Esophagus muscularis mucosa (tissue), 4 donors: ENCODE results near the gene FHL1. TPM values are rescaled to one million over a fixed set of nuclear protein-coding genes. Genes with fewer than 3 reads are reported as not detected.
A peak's percentile ranks its signal among the peaks of the same experiment; 100 is the strongest.

Experiments
- DNase-seq: peaks from one replicate; pipeline ENCODE4 v3.0.0-alpha.2; 2017; ENCODE audit errors: extremely low spot score
- H3K27ac ChIP-seq, 4 donors: fragments of 200-600 bp; sonication (generic); replicated peaks in 1 of 4; 1 replicate in 3 of 4; 2 replicates in 1 of 4; pipeline ENCODE4 v1.5.1; 2016 to 2019; ENCODE audit warnings: mild to moderate bottlenecking in 1 of 4
- H3K27me3 ChIP-seq, 4 donors: fragments of 200-600 bp; sonication (generic); one replicate each; pipeline versions ENCODE4 v1.5.1 to v1.6.0; 2016 to 2019
- H3K36me3 ChIP-seq, 4 donors: fragments of 200-600 bp; sonication (generic); one replicate each; pipeline ENCODE4 v1.5.1; 2016 to 2019
- H3K4me1 ChIP-seq, 4 donors: fragments of 200-600 bp; sonication (generic); one replicate each; pipeline ENCODE4 v1.5.1; 2016 to 2019
- H3K4me3 ChIP-seq, 4 donors: fragments of 200-600 bp; sonication (generic); 1 replicate in 2 of 4; 2 replicates in 2 of 4; pipeline ENCODE4 v1.5.1; 2016 to 2019; ENCODE audit warnings: mild to moderate bottlenecking in 4 of 4, moderate library complexity in 1 of 4
- H3K9me3 ChIP-seq, 4 donors: fragments of 200-600 bp; sonication (generic); 1 replicate in 3 of 4; 2 replicates in 1 of 4; pipeline ENCODE4 v1.5.1; 2016 to 2019
- EP300 ChIP-seq: sonication (generic); formaldehyde crosslinking; IDR thresholded peaks from one replicate; pipeline ENCODE4 v1.6.1; 2017; ENCODE audit warnings: antibody characterized with exemption
- POLR2A ChIP-seq: fragments of 450-650 bp; IDR thresholded peaks from one replicate; pipeline ENCODE4 v1.6.1; 2017; ENCODE audit warnings: antibody characterized with exemption, moderate library complexity, mild to moderate bottlenecking, low read depth
- POLR2AphosphoS5 ChIP-seq, 2 donors: sonication (generic); formaldehyde crosslinking; IDR thresholded peaks; one replicate each; pipeline ENCODE4 v1.6.1; 2017; ENCODE audit warnings: antibody characterized with exemption in 2 of 2
- WGBS: methylation state at CpG from one replicate; pipeline ENCODE4 v1.1.5; 2018; 5-methylcytosine and 5-hydroxymethylcytosine counted together
- intact Hi-C: fragments of 100-400 bp; cut with DNase I; formaldehyde crosslinking; loops from one replicate; pipeline ENCODE4 v1.15.1; 2023
- total RNA-seq, 4 donors: library from RNA; depleted of rRNA; stranded (reverse); fragments of >200 nt; gene quantifications; one replicate each; pipeline versions ENCODE4 v1.1.0 to v1.2.1, GENCODE V29; 2016
- TF ChIP-seq, protein P1 (sequence below), 3 experiments: fragments of 200-600 bp in 2 of 3; fragments of 450-650 bp in 1 of 3; sonication (generic) in 2 of 3; IDR thresholded peaks; one replicate each; pipeline ENCODE4 v1.5.1; 2017 to 2019; ENCODE audit warnings: antibody characterized with exemption in 3 of 3, mild to moderate bottlenecking in 2 of 3, moderate library complexity in 1 of 3

The FHL1 gene
- total RNA-seq, 4 donors from 2014 or later, result 2,189 to 3,092 (median 2,823) TPM

- Histone ChIP-seq H3K27ac (peak overlapping the region; percentile 94 to 99 (median 98)), H3K9me3 (no peaks in the 10 kb centered on the region), H3K36me3 (no peaks in the 10 kb centered on the region), H3K4me3 (peak overlapping the region; percentile 77 to 86 (median 78)), H3K27me3 (peaks cover 0 to 6% (median 0%) of the 10 kb centered on the region in 4 donors), H3K4me1 (peaks cover 0 to 15% (median 10%) of the 10 kb centered on the region in 4 donors)
- no peak for DNase-seq
- 36% methylated on average over 15 of the region's 17 CpGs for WGBS
- TF ChIP-seq, protein P1, sequence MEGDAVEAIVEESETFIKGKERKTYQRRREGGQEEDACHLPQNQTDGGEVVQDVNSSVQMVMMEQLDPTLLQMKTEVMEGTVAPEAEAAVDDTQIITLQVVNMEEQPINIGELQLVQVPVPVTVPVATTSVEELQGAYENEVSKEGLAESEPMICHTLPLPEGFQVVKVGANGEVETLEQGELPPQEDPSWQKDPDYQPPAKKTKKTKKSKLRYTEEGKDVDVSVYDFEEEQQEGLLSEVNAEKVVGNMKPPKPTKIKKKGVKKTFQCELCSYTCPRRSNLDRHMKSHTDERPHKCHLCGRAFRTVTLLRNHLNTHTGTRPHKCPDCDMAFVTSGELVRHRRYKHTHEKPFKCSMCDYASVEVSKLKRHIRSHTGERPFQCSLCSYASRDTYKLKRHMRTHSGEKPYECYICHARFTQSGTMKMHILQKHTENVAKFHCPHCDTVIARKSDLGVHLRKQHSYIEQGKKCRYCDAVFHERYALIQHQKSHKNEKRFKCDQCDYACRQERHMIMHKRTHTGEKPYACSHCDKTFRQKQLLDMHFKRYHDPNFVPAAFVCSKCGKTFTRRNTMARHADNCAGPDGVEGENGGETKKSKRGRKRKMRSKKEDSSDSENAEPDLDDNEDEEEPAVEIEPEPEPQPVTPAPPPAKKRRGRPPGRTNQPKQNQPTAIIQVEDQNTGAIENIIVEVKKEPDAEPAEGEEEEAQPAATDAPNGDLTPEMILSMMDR (IDR thresholded peaks at IDR 0.05), result no peak
- no peak for TF ChIP-seq POLR2A
- no peak for TF ChIP-seq POLR2AphosphoS5 (IDR thresholded peaks at IDR 0.05)
- intact Hi-C loops, result no loop called here
Measured at GRCh38 chrX:136147976-136148375, 643 bp downstream of the FHL1 start.

DNA sequence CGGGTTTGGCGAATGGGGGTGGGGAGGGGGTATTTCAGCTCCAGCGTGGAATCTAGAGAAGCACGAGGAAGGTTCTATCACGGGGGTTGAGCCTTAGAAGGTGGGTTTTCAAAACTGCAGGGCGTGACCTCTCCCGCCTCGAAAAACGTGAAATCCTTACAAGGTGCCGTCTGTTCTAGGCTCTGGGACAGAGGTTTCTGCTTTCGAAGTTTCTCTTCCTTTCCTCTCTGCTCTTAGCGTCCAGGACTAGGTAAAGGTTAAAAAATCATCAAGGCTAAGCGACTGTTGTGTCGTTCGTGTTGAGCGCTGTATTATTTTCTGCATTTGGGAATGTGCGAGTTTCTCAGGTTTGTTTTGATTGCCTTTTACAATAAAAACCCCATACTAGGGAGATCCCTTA, 1.1 kb downstream of the FHL1 start:
- no peak for DNase-seq
- H3K27me3 ChIP-seq, result peaks cover 0 to 6% (median 0%) of the 10 kb centered on the region in 4 donors
- H3K36me3 ChIP-seq, result no peaks in the 10 kb centered on the region
- intact Hi-C loops, result no loop called here
- H3K4me1 ChIP-seq, result peaks cover 0 to 19% (median 10%) of the 10 kb centered on the region in 4 donors
- no peaks in the 10 kb centered on the region for H3K9me3 ChIP-seq
- H3K4me3 ChIP-seq, result peak overlapping the region; percentile 77 to 86 (median 78)
- TF ChIP-seq EP300, result no peak
- peak; percentile 36 to 70 for TF ChIP-seq POLR2AphosphoS5 (IDR thresholded peaks at IDR 0.05)
- 42% methylated on average over 17 of the region's 17 CpGs for WGBS
- peak overlapping the region; percentile 94 to 99 (median 98) for H3K27ac ChIP-seq

GRCh38 chrX:136154998-136155397, 7.7 kb downstream of the FHL1 start:
- no peak for TF ChIP-seq POLR2A
- TF ChIP-seq POLR2AphosphoS5 (IDR thresholded peaks at IDR 0.05), result no peak
- Histone ChIP-seq H3K36me3 (no peaks in the 10 kb centered on the region), H3K4me1 (peaks cover 17 to 64% (median 38%) of the 10 kb centered on the region in 4 donors), H3K4me3 (peak overlapping the region; percentile 6 to 39 (median 20)), H3K9me3 (no peaks in the 10 kb centered on the region), H3K27ac (peak overlapping the region; percentile 94 to 99 (median 98)), H3K27me3 (peaks cover 0 to 6% (median 0%) of the 10 kb centered on the region in 4 donors)
- intact Hi-C loops, result loop anchor here (5.0 kb wide), 1 partner anchor 93 kb away; no protein-coding TSS in a partner anchor
- no peak for DNase-seq
- 57% methylated on average over 5 of the region's 5 CpGs for WGBS

DNA sequence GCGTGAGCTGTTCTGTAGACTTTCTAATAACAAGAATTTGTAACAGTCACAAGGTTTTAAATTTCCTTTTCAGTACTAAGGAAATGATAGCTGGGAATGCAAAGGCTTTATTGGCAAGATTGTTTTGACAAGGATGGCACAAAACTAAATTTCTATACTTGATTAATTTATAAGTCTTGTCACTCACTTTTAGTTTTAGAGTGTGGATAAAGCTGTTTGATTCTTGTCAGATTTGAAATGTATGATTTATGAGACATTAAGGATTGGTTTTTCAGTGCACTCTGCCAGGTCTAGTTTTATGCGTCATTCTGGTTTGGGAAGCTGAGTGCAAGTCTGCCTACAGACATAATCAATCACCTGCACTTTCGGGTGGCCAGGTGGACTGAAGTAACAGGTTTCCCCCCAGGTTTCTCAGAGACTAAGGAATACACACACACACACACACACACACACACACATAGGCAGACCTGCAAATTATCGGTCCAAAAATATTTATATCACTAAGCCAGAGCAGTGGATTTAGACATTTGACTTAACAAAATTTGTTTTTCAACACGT, 9.3 kb downstream of the FHL1 start:
- no peak for TF ChIP-seq EP300
- TF ChIP-seq POLR2AphosphoS5 (IDR thresholded peaks at IDR 0.05), result peak in 1 of 2 donors; percentile 13
- Histone ChIP-seq H3K27ac (peak overlapping the region; percentile 94 to 99 (median 98)), H3K36me3 (no peaks in the 10 kb centered on the region), H3K27me3 (peaks cover 0 to 6% (median 0%) of the 10 kb centered on the region in 4 donors), H3K4me1 (peaks cover 18 to 81% (median 51%) of the 10 kb centered on the region in 4 donors), H3K4me3 (peak overlapping the region in 3 of 4 donors; percentile 12 to 20 (median 20)), H3K9me3 (no peaks in the 10 kb centered on the region)
- DNase-seq, result no peak
- intact Hi-C loops, result no loop called here
- WGBS, result 59% methylated on average over 5 of the region's 5 CpGs

DNA sequence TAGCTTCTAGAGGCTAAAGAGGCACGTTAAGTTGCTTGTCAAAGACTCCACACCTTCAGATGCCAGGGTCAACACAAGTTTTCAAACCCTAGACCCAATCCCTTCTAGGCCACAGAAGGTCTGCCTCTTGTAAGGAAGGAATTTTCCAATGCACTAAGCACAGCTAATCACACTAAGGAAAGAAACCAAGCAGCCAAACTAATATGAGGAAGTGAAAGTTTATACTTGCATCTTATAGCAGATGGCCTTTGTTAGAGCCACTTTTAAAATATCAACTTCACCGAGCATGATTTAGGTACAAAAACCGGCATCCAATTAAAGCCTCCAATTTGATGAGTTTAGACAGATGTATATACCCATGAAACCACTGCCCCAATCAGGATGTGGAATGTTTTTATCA, 9.9 kb downstream of the FHL1 start:
- Histone ChIP-seq H3K4me1 (peaks cover 20 to 83% (median 53%) of the 10 kb centered on the region in 4 donors), H3K27ac (peak overlapping the region; percentile 94 to 99 (median 98)), H3K36me3 (no peaks in the 10 kb centered on the region), H3K9me3 (no peaks in the 10 kb centered on the region), H3K4me3 (peak overlapping the region in 3 of 4 donors; percentile 12 to 20 (median 20)), H3K27me3 (peaks cover 0 to 2% (median 0%) of the 10 kb centered on the region in 4 donors)
- DNase-seq, result no peak
- 27% methylated on average over 3 of the region's 3 CpGs for WGBS
- TF ChIP-seq POLR2AphosphoS5 (IDR thresholded peaks at IDR 0.05), result no peak
- TF ChIP-seq EP300, result no peak
- intact Hi-C loops, result no loop called here

DNA sequence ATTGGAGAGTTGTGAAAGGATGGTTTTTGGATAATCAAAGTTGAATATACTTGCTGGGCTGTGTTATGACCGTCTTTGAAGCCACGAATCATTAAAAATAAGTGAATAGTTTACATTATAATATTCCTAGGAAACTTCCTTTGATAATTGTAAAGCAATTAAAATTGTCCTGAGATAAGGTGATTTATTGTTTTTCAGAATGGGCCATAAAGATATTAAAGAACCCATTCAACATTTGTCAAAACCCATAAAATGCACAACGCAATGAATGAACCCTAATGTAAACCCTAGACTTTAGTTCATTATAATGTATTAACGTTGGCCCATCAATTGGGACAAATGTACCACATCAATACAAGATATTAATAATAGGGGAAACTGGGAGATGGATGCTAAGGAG, 11.4 kb downstream of the FHL1 start:
- no peaks in the 10 kb centered on the region for H3K9me3 ChIP-seq
- H3K27me3 ChIP-seq, result no peaks in the 10 kb centered on the region
- TF ChIP-seq, protein P1 (IDR thresholded peaks at IDR 0.05), result no peak
- no peak for TF ChIP-seq POLR2AphosphoS5 (IDR thresholded peaks at IDR 0.05)
- TF ChIP-seq EP300, result no peak
- TF ChIP-seq POLR2A, result no peak
- H3K4me1 ChIP-seq, result peaks cover 30 to 90% (median 62%) of the 10 kb centered on the region in 4 donors
- intact Hi-C loops, result no loop called here
- H3K4me3 ChIP-seq, result no peak overlapping the region
- 67% methylated on average over 4 of the region's 4 CpGs for WGBS
- H3K36me3 ChIP-seq, result no peaks in the 10 kb centered on the region
- no peak for DNase-seq
- H3K27ac ChIP-seq, result peak overlapping the region; percentile 94 to 99 (median 98)
